NCI-H345 (cell line): Measurements from ENCODE around the gene ARMC9.

Source experiments
- DNase-seq: peaks from one replicate; lab custom pipeline; 2025; lab: John Stamatoyannopoulos, UW

Gene ARMC9

GRCh38 chr2:231385429-231385828 is 187.0 kb downstream of the ARMC9 start:
- DNase-seq, result no peak

- no peak for DNase-seq
Measured at GRCh38 chr2:231386446-231386845, 188.0 kb downstream of the ARMC9 start.

- no peak for DNase-seq
Measured at GRCh38 chr2:231387904-231388724, 189.7 kb downstream of the ARMC9 start.

GRCh38 chr2:231388725-231389346 is 190.4 kb downstream of the ARMC9 start:
- no peak for DNase-seq

- no peak for DNase-seq
Measured at GRCh38 chr2:231390667-231391066, 192.2 kb downstream of the ARMC9 start.

GRCh38 chr2:231391981-231392380 is 193.6 kb downstream of the ARMC9 start:
- no peak for DNase-seq

GRCh38 chr2:231392431-231393148 is 194.2 kb downstream of the ARMC9 start:
- DNase-seq, result no peak

- DNase-seq, result no peak
Measured at GRCh38 chr2:231393149-231394131, 195.0 kb downstream of the ARMC9 start.

GRCh38 chr2:231394211-231395141 is 196.0 kb downstream of the ARMC9 start:
- no peak for DNase-seq

GRCh38 chr2:231395188-231396057 is 197.0 kb downstream of the ARMC9 start, which contains the start of gene B3GNT7:
Gene B3GNT7 (plus strand): TSS chr2:231395710. CDS start chr2:231395804, 94 bp downstream.
- DNase-seq, result no peak

- no peak for DNase-seq
Measured at GRCh38 chr2:231396058-231396821, 197.8 kb downstream of the ARMC9 start.

- DNase-seq, result no peak
Measured at GRCh38 chr2:231397011-231397927, 198.8 kb downstream of the ARMC9 start.

- no peak for DNase-seq
Measured at GRCh38 chr2:231397928-231398294, 199.5 kb downstream of the ARMC9 start.

- DNase-seq, result no peak
Measured at GRCh38 chr2:231398585-231398984, 200.2 kb downstream of the ARMC9 start.

- DNase-seq, result no peak
Measured at GRCh38 chr2:231399046-231399852, 200.8 kb downstream of the ARMC9 start.

- DNase-seq, result no peak
Measured at GRCh38 chr2:231399853-231400680, 201.6 kb downstream of the ARMC9 start.
